SK-N-DZ (cell line): ENCODE data around the gene BIN1.
"Not testable (repeated sequence)": the region's sequence is repeated elsewhere in the genome, so short reads cannot be mapped to it uniquely, and the experiment has no call there.

ENCODE experiments used
- DNase-seq: peaks from one replicate; pipeline ENCODE4 v3.0.0-alpha.2; 2015; ENCODE audit warnings: low spot score

The BIN1 gene

DNA sequence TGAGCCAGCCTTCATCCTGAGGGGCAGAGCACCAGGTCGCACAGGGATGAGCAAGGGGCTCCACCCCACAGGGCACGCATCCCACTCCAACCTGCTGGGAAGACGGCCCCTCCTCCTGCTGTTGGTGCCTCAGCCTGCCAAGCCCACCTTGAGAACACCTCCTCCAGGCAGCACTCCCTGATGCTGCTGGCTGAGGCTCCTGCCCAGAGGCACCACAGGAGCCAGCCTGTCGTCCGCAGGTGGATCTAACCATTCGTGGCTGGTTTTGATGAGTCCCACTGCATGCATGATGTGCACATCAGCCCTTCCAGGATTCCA lies 58.4 kb downstream of the BIN1 start:
- no peak for DNase-seq

DNA sequence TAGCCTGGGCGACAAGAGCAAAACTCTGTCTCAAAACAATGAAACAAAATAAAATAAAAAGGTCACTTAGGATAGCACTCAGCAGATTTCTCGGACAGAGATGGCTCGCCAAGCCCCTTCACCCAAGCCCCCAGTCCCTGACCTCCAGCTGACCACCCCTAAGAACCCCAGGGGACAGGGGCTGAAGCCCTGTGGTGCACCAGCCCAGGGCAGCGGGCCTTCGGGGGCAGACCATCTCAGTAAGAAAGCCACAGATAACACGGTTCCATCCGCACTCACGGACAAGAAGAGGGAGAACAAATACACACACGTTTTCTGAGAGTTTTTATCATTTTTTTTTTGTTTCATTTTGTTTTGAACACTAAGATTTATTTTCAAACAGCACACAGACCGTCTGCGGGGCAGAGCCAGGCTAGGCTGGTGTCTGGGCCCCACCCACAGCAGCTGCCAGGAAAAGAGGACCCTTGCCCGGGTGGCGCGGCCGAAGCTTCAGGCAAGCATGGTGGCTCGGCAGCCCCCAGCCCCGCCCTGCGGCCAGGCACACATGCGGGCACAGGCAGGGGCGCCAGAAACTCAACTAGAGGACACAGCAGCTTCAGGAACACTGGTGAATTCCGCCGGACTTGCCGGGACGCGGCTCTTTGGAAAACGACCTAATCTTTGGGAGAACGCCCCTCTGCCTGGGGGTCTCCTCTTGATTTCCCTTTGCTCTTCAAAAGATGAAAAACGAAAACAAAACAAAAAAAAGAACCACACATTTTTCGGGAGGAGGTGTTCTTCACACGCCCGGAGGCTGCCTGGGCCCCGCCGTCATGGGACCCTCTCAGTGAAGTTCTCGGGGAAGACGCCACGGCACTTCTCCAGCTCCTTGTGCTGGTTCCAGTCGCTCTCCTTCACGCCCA lies 59.0 kb downstream of the BIN1 start:
- DNase-seq = no peak

DNA sequence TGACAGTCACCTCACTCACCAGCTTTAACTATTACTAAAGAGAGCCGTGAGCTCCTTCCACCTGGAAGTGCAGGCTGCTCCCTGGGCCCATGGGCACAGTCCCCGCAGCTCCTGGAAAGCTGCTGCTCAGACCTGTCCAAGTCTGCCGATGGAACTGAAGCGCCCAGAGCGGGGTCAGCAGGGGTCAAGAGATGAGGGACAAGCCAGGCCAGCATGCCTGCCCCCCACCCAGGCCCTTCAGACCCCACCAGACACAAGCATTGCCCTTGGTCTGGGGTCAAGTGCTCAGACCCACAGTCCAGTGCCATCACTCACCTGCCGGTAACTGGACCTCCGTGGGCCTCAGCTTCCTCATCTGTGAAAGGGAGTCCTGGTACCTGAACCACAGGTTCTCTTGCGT lies 59.9 kb downstream of the BIN1 start:
- DNase-seq = no peak

DNA sequence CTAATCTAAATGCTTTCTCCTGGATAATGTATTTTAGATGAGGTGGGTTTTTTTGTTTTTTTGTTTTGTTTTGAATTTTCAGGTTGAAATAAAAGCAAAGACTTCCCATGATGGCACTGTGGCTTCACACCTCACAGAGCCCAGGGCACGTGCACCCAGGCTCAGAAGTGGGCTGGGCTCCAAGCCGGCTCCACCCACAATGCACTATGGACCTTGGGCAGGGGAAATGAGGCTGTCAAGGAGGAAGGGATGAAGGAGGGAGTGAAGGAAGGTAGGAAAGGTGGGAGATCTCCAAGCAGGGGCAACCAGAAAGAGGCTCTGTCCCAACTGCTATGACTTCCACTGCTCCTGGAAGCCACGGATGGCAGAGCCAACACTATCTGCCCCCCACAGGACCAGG lies 60.4 kb downstream of the BIN1 start:
- DNase-seq = no peak

DNA sequence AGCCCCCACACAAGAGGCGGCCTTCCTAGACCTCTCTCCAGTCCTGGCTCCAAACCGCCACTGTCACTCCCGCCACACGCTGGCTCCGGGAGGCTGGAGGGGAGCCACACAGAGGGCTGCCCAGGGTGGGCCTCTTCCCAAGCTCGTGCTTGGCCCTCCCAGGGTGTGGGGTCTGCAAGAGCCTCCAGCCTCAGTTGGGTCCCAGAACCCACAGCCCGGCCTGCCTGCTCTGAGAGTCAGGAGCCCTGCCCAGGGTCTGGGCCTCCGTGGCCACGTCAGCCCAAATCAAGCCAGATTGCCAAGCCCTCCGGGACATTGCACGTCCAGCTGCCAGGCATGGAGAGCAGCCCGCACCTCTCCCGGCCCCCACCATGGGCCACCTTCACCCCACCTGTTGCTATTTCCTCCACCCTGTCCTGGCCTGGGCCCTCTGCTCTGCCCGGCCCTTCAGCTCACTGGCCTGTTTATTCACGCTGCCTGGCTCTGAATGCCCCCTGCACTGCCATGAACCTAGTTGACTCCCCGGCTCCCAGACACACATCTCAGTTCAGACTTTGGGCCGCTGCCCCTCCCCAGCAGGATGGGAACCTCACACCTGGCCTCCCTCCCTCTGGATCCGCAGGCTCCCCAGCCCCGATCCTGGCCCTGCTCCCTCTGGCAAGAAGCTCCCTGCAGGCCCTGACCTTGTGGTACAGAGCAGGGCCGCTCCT lies 61.0 kb downstream of the BIN1 start:
- no peak for DNase-seq

DNA sequence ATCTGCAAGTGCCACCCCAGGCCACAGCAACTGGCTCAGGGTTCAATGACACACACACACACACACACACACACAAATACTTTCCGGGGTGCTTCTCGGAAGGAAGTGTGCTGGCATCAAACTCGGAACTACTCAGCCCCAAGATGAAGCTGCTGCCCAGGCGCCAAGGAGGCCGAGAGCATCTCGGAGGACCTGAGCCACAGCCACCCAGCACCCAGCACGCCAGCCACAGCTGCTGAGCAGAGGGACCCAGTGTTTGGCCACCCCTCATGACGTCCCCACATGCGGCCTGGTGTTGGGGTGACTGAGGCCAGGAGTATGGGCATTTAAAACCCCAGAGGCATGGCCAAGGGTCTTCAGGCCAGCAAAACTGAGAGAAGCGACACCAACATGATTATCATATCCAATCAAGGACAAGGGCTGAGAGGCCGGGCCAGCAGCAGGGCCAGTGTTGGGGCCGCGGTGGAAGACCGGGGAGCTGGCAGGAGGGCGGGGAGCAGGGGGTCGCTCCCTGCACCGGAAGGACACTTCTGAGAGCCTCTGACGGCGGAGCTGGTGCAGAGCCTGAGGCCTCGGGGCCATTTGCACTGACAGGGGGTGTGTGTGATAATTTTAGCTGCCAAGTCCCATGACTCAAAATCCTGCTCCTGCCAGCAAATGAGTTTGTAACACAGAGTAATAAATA lies 61.8 kb downstream of the BIN1 start:
- no peak for DNase-seq

DNA sequence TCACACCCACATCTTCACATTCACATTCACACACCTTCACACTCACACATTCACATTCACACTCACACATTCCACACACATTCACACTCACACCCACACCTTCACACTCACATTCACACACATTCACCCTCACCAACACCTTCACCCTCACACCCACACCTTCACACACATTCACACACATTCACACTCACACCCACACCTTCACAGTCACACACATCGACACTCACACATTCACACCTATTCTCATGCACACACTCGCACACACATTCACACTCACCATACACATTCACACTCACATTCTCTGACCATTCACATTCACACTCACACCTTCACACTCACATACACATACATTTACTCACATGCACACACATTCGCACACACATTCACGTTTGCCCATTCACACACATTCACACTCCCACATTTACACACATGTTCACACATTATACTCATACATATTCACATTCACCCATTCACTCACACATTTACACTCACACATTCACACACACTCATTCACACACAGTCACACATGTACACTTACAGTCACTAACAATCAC lies 62.7 kb downstream of the BIN1 start:
- DNase-seq = no peak

DNA sequence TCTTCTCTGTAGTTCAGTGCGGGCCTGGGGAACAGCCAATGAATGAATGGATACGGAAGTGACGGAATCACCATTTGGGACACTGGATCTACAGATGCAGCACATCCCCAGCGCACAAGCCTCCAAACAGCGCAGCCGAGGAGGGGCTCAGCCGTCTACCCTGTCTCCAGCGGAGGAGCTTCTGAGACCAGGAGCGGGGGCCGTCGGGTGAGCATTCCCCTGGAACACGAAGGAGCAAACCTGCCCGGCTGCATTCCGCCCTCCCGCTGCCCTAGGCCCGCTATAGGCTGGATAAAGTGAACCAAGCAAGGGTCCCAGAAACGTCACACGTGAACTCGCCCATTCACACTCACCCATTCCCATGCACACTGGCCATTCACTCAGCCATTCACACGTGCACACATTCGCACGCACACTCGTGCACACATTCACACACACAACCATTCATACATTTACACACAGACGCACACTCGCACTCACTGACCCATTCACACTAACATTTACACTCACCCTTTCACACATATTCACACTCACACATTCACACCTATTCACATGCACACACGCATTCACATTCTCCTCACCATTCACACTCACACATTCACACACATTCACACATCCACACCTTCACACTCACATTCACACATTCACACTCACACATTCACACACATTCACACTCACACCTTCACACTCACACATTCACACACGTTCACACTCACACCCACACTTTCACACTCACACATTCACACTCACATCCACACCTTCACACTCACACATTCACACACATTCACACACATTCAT lies 63.4 kb downstream of the BIN1 start:
- no peak for DNase-seq

DNA sequence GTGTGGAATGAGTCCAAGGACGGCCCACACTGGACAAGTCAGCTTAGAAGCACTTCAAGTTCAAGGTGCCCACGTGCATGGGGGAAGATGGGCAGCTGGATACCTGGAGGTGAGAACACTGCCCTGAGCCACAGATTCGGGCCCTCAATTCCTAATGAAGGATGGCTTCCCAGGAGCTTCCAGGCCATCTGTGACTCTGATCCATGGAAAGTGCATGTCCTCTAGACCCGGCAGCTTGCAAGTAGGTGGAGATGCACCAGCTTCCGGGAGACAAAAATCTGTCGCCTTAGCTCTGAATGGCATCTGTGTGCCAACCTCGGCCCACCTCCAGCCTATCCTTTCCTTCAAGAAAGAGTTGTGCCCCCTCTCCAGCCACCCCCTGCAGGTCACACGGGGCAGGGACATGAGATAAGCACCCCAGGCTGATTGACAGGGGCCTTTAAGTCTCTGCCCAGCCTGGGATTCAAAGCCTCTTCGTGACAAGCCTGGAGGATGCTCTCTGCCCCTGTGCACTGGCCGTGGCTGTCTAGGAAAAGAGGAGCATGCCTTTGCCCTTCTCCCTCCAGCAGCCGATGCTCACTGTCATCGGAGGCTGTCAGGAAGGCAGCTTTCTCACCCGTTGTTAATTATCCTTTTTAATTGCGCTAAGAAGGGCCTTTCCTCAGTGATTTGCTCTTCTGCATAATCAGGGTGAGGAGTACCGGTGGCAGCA lies 65.5 kb downstream of the BIN1 start:
- no peak for DNase-seq

DNA sequence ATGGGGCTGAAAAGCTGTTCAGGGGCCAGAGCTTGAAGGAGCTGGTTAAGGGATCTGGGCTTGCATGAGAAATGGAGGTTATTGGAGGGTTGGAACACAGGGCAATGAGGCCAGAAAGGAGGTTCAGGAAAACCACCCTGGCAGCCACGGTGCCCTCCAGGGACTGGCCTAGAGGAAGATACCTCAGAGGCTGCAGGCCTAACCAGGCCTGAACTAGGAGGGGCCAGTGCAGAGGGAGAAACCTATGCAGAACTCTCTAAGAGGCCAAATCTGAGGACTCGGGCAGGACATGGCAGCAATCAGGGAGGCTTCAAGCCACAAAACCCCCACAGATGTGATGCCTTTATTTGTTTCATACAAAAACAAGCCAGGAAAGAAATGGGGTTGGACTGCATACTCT lies 66.8 kb downstream of the BIN1 start:
- DNase-seq = no peak

DNA sequence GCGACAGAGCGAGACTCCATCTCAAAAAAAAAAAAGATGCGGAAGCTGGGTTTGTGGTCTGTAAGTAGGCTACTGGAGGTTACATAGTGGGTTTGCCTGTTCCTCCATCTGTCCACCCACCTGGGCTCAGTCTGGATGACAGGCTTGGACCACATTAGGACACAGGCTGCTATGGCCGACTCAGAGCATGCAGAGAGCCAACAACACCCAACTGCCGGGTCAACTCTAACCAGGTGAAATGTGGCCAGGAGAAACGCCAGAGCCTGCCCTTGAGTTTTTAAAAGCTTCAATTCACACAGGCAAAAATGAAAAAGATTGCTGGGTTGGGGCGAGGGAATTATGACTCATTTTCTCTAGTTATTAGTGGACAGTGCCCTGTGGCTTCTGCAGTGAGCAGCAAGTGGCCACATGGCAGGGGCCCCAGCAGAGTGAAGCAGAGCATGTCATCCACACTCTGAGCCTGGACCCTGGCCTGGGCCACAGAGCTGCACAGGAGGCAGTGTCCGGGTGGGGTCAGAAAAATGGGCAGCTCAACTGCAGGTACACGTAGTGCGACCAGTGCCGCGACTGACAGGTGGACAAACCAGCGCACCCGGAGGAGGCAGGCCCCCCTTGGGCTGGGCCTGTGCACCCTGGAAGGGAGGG lies 67.4 kb downstream of the BIN1 start:
- no peak for DNase-seq

DNA sequence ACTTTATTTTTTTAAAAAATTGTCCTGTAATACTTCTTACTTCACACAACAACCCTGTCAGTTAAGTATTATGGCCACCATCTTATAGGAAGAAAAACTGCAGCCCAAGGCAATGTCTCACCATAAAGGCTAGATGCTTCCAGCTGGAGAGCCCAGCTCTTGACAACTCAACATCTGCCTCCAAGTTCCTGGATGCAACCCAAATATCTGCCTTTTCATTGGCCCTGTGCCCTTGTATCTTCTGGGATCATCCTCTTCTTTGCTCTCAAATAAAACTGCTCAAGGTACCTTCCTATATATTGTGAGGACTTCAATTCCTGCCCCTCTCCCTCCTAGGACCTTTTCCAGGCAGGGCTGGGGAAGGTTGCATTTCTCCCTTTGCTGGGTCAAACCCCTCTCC lies 69.5 kb downstream of the BIN1 start:
- no peak for DNase-seq

DNA sequence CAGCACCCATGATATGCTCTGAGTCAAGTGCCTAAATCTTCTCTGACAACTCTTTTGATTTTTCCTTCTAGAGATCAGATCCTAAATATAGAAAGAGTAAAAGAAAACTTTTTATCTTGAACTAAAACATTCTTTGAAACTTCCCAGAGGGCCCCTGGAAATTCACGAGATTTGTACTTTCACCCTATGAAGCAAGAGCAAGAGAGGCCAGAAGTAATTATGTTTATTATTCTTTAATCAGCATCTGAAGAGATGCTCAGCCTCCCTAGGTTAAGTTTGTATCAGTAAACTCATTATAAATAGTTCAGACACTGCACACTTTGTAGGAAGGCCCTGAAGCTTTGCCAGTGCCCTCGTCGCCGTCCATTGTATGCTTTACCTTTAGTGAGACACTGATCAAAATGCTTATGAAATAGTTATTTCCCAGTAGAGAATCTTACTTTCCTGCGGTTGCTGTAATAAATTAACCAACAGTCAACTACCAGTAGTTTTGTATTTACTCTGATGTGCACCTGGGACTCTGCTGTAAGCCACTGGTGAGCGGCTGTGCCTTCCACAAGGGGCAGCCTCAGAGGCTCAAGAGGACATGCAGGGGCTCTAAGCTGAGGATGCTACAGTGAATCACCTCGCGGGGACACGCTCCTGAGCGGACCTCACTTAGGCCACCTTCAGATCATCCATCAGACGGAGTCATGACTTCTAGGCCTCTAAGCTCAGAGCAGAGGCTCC lies 71.9 kb downstream of the BIN1 start:
- no peak for DNase-seq

DNA sequence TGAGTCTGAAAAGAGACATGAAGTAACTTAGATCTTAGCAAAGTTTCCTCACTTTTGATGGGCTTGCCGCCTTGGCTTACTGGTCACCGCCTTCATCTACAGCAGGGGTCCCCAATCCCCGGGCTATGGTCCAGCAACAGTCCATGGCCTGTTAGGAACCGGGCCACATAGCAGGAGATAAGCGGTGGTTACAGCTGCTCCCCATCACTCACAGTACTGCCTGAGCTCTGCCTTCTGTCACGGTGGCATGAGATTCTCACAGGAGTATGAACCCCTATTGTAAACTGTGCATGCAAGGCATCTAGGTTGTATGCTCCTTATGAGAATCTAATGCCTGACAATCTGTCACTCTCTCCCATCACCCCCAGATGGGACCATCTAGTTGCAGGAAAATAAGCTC lies 72.9 kb downstream of the BIN1 start:
- DNase-seq = no peak

DNA sequence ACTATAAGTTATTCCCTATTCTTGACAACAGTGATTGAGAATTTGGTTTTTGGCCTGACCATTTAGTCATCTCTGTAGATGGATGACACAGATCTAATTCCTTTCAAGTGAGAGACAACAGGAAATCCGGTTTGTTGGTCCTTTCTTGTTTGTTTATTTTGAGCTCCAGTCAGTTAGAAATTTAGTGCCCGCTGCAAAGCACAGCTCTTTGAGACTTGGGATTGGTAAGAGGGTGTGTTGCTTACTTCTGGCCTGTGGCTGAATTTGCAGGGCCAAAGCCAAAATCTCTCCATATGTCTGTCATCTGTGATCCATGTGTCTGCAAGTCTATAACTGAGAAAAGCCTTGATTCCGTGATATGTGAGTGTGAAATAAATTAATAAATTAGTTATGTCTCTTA lies 74.3 kb downstream of the BIN1 start:
- DNase-seq = no peak

DNA sequence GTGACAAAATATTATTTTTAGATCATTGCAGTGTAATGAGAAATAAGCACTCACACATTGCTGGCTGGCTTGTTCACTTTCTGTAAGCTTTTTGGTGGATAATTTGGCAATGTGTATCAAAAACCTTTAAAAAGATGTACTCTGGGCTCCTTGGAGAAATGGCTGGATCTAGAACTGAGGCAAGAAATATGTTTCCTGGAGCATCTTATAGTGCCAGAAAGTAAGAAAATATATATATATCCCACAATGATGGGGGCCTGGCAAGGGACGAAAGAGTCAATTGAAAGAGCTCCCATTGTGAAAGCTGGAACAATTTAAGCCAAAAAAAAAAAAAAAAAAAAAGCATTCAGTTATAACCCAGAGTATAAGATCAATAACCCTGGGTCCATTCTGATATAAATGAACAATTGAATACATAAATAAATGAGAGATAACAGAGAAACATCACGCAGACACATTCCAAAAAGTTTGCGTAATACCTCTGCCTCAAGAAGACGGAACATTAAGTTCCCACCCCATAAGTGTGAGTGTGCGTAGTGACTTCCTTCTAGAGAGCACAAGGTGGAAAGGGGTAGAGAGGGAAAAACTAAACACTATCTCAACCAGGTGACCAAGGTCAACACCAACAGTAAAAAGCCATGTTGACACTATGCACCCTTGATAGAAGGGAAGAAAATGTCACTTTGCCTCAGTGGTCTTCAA lies 77.5 kb downstream of the BIN1 start:
- DNase-seq = no peak

DNA sequence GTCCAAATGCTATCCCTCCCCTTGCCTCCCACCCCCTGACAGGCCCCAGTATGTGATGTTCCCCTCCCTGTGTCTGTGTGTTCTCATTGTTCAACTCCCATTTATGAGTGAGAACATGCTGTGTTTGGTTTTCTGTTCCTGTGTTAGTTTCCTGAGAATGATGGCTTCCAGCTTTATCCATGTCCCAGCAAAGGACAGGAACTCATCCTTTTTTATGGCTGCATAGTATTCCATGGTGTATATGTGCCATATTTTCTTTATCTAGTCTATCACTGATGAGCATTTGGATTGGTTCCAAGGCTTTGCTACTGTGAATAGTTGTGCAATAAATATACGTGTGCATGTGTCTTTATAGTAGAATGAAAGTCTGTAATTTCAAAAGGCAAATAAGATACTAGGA lies 78.2 kb downstream of the BIN1 start:
- DNase-seq = not testable (repeated sequence)

DNA sequence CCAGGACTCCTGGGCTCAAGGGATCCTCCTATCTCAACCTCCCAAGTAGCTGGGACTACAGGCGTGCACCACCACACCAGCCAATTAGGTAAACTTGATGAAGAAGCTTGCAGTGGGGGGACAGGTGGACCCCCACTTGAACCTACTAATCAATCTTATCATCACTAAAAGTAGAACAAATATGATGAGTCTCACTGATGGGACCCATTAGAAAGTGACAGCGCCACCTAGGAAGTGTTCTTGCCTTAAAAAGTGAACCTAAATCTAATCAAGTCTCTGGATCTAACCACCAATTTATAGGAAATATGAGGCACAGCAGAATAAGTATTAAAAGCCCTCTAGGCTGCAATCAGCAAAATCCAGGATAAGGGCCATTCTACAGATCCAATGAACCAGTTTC lies 79.2 kb downstream of the BIN1 start:
- no peak for DNase-seq
